Measurements from ENCODE around the gene OR10G7.

GRCh38 chr11:124080327-124081001 lies 39.3 kb upstream of the OR10G7 start:
- TF ChIP-seq ZNF687 (IDR thresholded peaks at IDR 0.05) (no peak), FOS (IDR thresholded peaks at IDR 0.05; ENCODE audit: borderline replicate concordance, extremely low read depth, insufficient read length) (no peak), POLR2A (IDR thresholded peaks at IDR 0.05; ENCODE audit: low read depth, low read length) (no peak)
